Keratinocyte (primary cell): ENCODE measurements around the gene ZNF343.

Experiments
- CTCF ChIP-seq, 3 experiments: IDR thresholded peaks in 1 of 3; conservative IDR thresholded peaks in 1 of 3; optimal IDR thresholded peaks in 1 of 3; 2 replicates in 2 of 3; 3 replicates in 1 of 3; pipeline versions ENCODE3 to v1.5.1; 2011; ENCODE audit warnings: low read length in 3 of 3, mild to moderate bottlenecking in 3 of 3, moderate library complexity in 2 of 3, control low read depth in 1 of 3, inconsistent platforms in 1 of 3; ENCODE audit not compliant: insufficient read depth in 2 of 3; ENCODE audit errors: extremely low read depth in 1 of 3
- EZH2 ChIP-seq: IDR thresholded peaks from one replicate; pipeline ENCODE4 v1.6.1; 2012; ENCODE audit warnings: inconsistent platforms, mild to moderate bottlenecking, low read length, moderate library complexity

- no peak for TF ChIP-seq CTCF (optimal IDR thresholded peaks at IDR 0.05 in 1 of 3, IDR thresholded peaks at IDR 0.05 in 1 of 3, conservative IDR thresholded peaks at IDR 0.05 in 1 of 3; ENCODE audit: extremely low read depth in 1 of 3, insufficient read depth in 2 of 3, low read length in 3 of 3)
- TF ChIP-seq EZH2 = no peak
These were observed 47.8 kb downstream of the ZNF343 start for GRCh38 chr20:2460752-2461424.
